ENCODE results near the gene RNF220. TPM values are rescaled to one million over a fixed set of nuclear protein-coding genes. Genes with fewer than 3 reads are reported as not detected.

RNF220 gene
- total and polyA plus RNA-seq, 2 of the 13 experiments (the other 11 are each of a cell fraction or from before 2014, with no cell fraction given) = 48.2 to 72.1 TPM

DNA sequence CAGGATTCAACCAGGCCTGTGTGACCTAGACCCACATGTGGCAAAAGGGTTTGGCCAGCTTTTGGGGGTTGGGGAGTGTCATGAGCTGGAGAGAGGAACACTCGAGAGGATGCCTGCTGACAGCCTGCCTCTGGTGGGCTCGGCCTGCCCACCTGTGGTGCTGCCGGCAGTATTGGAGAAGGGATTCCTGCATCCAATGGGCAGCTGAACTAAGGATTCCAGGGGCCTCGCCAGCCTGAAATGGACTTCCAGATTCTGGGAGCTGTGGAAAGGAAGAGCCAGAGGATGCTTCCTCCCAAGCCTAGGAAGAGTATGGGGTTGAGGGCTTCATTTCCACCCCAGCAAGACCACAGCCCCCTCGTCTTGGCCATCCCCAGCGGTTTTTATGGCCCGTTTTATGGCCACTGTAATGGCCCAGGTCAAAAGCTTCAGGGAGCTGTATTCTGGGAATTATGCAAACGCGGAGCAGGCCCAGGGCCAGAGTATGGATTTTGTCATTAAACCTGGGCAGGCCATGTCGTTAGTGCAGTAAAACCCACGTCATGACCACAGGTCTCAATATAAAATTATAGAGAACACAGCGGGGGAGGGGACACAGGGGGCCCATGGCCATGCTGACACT lies 205.6 kb downstream of the RNF220 start:
- DNase-seq (ENCODE audit: low spot score) = no peak
- no peak overlapping the region for H3K27ac ChIP-seq (ENCODE audit: extremely low read length, insufficient read depth, low read length)
- ChIA-PET CTCF (ENCODE audit: low intra/inter-chr PET ratio, low total read pairs) (interaction anchor here (2.3 kb wide), 1 partner anchor 42 kb away, joined by 18 read pairs; no protein-coding TSS in a partner anchor), POLR2A (interaction anchor here (1.7 kb wide), 1 partner anchor 21 kb away, joined by 6 read pairs; no protein-coding TSS in a partner anchor)
- H3K4me1 ChIP-seq (ENCODE audit: insufficient read depth, low read length) = no peaks in the 10 kb centered on the region
- H2AFZ ChIP-seq (ENCODE audit: low read length) = no peak overlapping the region
- H4K20me1 ChIP-seq (ENCODE audit: insufficient read depth, low read length) = peaks cover 6% of the 10 kb centered on the region; the same call in 1 of the 2 replicates
- no peaks in the 10 kb centered on the region for H3K9me3 ChIP-seq (ENCODE audit: low read length)
- H3K79me2 ChIP-seq (ENCODE audit: insufficient read depth, low read length) = no peaks in the 10 kb centered on the region
- H3K27me3 ChIP-seq (ENCODE audit: control insufficient read depth in 1 of 2, insufficient read depth in 2 of 2, low read length in 2 of 2) = peaks cover 0 to 6% of the 10 kb centered on the region in 2 experiments; a peak in 1 of 5 replicates
- ATAC-seq = no peak
- WGBS (ENCODE audit: low lambda C conversion rate) = 55% methylated on average over 8 of the region's 12 CpGs
- in situ Hi-C loops (cut with HindIII; ENCODE audit: extremely low pct_ligation_motif_present, low pct_unique_long_range_greater_than_20kb) (no loop called here), intact Hi-C loops (cut with micrococcal nuclease; ENCODE audit: unreplicated experiment) (no loop called here)
- FAIRE-seq = no peak
- peaks cover 0 to 2% of the 10 kb centered on the region in 2 experiments; a peak in 2 of 5 replicates for H3K36me3 ChIP-seq (replicated peaks in 1 of 2; ENCODE audit: control insufficient read depth in 1 of 2, insufficient read depth in 2 of 2, low read length in 2 of 2)
- no TSS peak for BruUV-seq (replicated peaks)
- H3K4me3 ChIP-seq (replicated peaks in 1 of 3; ENCODE audit: insufficient read depth in 1 of 3, low read depth in 2 of 3, low read length in 3 of 3) = no peak overlapping the region
- H3K4me2 ChIP-seq (ENCODE audit: low read depth, low read length) = no peak overlapping the region
- H3K9ac ChIP-seq (ENCODE audit: insufficient read depth, low read depth, low read length) = no peak overlapping the region
- TF ChIP-seq, protein P1, sequence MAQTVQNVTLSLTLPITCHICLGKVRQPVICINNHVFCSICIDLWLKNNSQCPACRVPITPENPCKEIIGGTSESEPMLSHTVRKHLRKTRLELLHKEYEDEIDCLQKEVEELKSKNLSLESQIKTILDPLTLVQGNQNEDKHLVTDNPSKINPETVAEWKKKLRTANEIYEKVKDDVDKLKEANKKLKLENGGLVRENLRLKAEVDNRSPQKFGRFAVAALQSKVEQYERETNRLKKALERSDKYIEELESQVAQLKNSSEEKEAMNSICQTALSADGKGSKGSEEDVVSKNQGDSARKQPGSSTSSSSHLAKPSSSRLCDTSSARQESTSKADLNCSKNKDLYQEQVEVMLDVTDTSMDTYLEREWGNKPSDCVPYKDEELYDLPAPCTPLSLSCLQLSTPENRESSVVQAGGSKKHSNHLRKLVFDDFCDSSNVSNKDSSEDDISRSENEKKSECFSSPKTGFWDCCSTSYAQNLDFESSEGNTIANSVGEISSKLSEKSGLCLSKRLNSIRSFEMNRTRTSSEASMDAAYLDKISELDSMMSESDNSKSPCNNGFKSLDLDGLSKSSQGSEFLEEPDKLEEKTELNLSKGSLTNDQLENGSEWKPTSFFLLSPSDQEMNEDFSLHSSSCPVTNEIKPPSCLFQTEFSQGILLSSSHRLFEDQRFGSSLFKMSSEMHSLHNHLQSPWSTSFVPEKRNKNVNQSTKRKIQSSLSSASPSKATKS (CRISPR knock-in tag; IDR thresholded peaks at IDR 0.05) = no peak
- TF ChIP-seq, protein P2, sequence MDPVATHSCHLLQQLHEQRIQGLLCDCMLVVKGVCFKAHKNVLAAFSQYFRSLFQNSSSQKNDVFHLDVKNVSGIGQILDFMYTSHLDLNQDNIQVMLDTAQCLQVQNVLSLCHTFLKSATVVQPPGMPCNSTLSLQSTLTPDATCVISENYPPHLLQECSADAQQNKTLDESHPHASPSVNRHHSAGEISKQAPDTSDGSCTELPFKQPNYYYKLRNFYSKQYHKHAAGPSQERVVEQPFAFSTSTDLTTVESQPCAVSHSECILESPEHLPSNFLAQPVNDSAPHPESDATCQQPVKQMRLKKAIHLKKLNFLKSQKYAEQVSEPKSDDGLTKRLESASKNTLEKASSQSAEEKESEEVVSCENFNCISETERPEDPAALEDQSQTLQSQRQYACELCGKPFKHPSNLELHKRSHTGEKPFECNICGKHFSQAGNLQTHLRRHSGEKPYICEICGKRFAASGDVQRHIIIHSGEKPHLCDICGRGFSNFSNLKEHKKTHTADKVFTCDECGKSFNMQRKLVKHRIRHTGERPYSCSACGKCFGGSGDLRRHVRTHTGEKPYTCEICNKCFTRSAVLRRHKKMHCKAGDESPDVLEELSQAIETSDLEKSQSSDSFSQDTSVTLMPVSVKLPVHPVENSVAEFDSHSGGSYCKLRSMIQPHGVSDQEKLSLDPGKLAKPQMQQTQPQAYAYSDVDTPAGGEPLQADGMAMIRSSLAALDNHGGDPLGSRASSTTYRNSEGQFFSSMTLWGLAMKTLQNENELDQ (CRISPR knock-in tag; IDR thresholded peaks at IDR 0.05; ENCODE audit: borderline replicate concordance) = no peak
- TF ChIP-seq ZNF792 (CRISPR knock-in tag; IDR thresholded peaks at IDR 0.05) (no peak), GFI1 (CRISPR knock-in tag; IDR thresholded peaks at IDR 0.05; ENCODE audit: borderline replicate concordance) (no peak), ZNF510 (CRISPR knock-in tag; IDR thresholded peaks at IDR 0.05; ENCODE audit: low read depth) (no peak), CHD4 (IDR thresholded peaks at IDR 0.05; ENCODE audit: borderline replicate concordance, low read length) (no peak)
- TF ChIP-seq, protein P3, sequence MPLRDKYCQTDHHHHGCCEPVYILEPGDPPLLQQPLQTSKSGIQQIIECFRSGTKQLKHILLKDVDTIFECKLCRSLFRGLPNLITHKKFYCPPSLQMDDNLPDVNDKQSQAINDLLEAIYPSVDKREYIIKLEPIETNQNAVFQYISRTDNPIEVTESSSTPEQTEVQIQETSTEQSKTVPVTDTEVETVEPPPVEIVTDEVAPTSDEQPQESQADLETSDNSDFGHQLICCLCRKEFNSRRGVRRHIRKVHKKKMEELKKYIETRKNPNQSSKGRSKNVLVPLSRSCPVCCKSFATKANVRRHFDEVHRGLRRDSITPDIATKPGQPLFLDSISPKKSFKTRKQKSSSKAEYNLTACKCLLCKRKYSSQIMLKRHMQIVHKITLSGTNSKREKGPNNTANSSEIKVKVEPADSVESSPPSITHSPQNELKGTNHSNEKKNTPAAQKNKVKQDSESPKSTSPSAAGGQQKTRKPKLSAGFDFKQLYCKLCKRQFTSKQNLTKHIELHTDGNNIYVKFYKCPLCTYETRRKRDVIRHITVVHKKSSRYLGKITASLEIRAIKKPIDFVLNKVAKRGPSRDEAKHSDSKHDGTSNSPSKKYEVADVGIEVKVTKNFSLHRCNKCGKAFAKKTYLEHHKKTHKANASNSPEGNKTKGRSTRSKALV (CRISPR knock-in tag; IDR thresholded peaks at IDR 0.05) = no peak
- TF ChIP-seq, protein P4, sequence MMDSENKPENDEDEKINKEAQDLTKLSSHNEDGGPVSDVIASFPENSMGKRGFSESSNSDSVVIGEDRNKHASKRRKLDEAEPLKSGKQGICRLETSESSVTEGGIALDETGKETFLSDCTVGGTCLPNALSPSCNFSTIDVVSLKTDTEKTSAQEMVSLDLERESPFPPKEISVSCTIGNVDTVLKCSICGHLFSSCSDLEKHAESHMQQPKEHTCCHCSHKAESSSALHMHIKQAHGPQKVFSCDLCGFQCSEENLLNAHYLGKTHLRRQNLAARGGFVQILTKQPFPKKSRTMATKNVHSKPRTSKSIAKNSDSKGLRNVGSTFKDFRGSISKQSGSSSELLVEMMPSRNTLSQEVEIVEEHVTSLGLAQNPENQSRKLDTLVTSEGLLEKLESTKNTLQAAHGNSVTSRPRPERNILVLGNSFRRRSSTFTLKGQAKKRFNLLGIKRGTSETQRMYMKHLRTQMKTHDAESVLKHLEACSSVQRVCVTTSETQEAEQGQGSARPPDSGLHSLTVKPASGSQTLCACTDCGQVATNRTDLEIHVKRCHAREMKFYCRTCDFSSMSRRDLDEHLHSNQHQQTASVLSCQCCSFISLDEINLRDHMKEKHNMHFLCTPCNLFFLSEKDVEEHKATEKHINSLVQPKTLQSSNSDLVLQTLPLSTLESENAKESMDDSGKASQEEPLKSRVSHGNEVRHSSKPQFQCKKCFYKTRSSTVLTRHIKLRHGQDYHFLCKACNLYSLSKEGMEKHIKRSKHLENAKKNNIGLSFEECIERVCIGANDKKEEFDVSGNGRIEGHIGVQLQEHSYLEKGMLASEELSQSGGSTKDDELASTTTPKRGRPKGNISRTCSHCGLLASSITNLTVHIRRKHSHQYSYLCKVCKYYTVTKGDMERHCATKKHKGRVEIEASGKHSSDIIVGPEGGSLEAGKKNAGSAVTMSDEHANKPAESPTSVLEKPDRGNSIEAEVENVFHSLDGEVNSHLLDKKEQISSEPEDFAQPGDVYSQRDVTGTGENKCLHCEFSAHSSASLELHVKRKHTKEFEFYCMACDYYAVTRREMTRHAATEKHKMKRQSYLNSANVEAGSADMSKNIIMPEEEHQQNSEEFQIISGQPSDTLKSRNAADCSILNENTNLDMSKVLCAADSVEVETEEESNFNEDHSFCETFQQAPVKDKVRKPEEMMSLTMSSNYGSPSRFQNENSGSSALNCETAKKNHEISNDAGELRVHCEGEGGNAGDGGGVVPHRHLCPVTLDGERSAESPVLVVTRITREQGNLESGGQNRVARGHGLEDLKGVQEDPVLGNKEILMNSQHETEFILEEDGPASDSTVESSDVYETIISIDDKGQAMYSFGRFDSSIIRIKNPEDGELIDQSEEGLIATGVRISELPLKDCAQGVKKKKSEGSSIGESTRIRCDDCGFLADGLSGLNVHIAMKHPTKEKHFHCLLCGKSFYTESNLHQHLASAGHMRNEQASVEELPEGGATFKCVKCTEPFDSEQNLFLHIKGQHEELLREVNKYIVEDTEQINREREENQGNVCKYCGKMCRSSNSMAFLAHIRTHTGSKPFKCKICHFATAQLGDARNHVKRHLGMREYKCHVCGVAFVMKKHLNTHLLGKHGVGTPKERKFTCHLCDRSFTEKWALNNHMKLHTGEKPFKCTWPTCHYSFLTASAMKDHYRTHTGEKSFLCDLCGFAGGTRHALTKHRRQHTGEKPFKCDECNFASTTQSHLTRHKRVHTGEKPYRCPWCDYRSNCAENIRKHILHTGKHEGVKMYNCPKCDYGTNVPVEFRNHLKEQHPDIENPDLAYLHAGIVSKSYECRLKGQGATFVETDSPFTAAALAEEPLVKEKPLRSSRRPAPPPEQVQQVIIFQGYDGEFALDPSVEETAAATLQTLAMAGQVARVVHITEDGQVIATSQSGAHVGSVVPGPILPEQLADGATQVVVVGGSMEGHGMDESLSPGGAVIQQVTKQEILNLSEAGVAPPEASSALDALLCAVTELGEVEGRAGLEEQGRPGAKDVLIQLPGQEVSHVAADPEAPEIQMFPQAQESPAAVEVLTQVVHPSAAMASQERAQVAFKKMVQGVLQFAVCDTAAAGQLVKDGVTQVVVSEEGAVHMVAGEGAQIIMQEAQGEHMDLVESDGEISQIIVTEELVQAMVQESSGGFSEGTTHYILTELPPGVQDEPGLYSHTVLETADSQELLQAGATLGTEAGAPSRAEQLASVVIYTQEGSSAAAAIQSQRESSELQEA (CRISPR knock-in tag; IDR thresholded peaks at IDR 0.05; ENCODE audit: not compliant biosample characterization) = no peak
